H7 (cell line): ENCODE data around the gene SLC37A3. TPM values are rescaled to one million over a fixed set of nuclear protein-coding genes. Genes with fewer than 3 reads are reported as not detected.
"Not testable (repeated sequence)": the region's sequence is repeated elsewhere in the genome, so short reads cannot be mapped to it uniquely, and the experiment has no call there.

ENCODE experiments used
- DNase-seq: peaks from one replicate; pipeline ENCODE4 v3.0.0; 2012
- H3K27me3 ChIP-seq: 2 replicates; pipeline ENCODE4 v1.6.0; 2011; ENCODE audit warnings: mild to moderate bottlenecking, low read length; ENCODE audit not compliant: control insufficient read depth, insufficient read depth
- H3K36me3 ChIP-seq: replicated peaks from 2 replicates; pipeline ENCODE4 v1.5.1; 2011; ENCODE audit warnings: low read length; ENCODE audit not compliant: control insufficient read depth, insufficient read depth
- H3K4me3 ChIP-seq: 2 replicates; pipeline ENCODE4 v1.5.1; 2011; ENCODE audit warnings: low read depth, mild to moderate bottlenecking, control low read depth, low read length, moderate library complexity; ENCODE audit not compliant: insufficient read depth
- total RNA-seq: library from RNA; depleted of rRNA; stranded (reverse); fragments of >200 nt; shearing (Covaris generic); gene quantifications from 2 replicates; pipeline ENCODE4 v1.2.3, GENCODE V29; 2014

Gene SLC37A3
- total RNA-seq, 1 experiment from 2014 or later, result 40.1 TPM

- H3K27me3 ChIP-seq, result no peaks in the 10 kb centered on the region
- DNase-seq, result no peak
Observed at GRCh38 chr7:140417456-140418155, 19.3 kb upstream of the SLC37A3 start.

GRCh38 chr7:140416560-140416959 is 18.2 kb upstream of the SLC37A3 start:
- no peak overlapping the region for H3K4me3 ChIP-seq
- H3K27me3 ChIP-seq, result no peaks in the 10 kb centered on the region
- H3K36me3 ChIP-seq, result peaks cover 3% of the 10 kb centered on the region; the same call in 1 of the 2 replicates
- DNase-seq, result no peak

More at GRCh38 chr7:140417456-140418155, 19.3 kb upstream of the SLC37A3 start:
- Histone ChIP-seq H3K4me3 (no peak overlapping the region), H3K36me3 (peaks cover 3% of the 10 kb centered on the region; the same call in 1 of the 2 replicates)

- not testable (repeated sequence) for H3K27me3 ChIP-seq, H3K4me3 ChIP-seq, DNase-seq, H3K36me3 ChIP-seq
Observed at GRCh38 chr7:140415816-140416215, 17.5 kb upstream of the SLC37A3 start.

GRCh38 chr7:140415361-140415760 is 17.0 kb upstream of the SLC37A3 start:
- Histone ChIP-seq H3K36me3 (peaks cover 3% of the 10 kb centered on the region; the same call in 1 of the 2 replicates), H3K27me3 (no peaks in the 10 kb centered on the region), H3K4me3 (no peak overlapping the region)
- DNase-seq, result no peak

GRCh38 chr7:140404565-140405065 is 6.3 kb upstream of the SLC37A3 start:
- Histone ChIP-seq H3K4me3 (peak overlapping the region; percentile 41; the same call in 1 of the 2 replicates), H3K36me3 (no peaks in the 10 kb centered on the region), H3K27me3 (no peaks in the 10 kb centered on the region)
- DNase-seq, result no peak

GRCh38 chr7:140403878-140404564 is 5.7 kb upstream of the SLC37A3 start, which contains the start of gene RAB19:
TSS of gene RAB19 (plus strand) at chr7:140404058. CDS start at chr7:140407647, 3,589 bp downstream.
- DNase-seq, result peak; percentile 85
- H3K27me3 ChIP-seq, result no peaks in the 10 kb centered on the region
- H3K4me3 ChIP-seq, result peak within 1 kb of the TSS; percentile 41
- H3K36me3 ChIP-seq, result no peaks in the 10 kb centered on the region

- H3K36me3 ChIP-seq, result no peaks in the 10 kb centered on the region
- H3K4me3 ChIP-seq, result no peak overlapping the region
- no peak for DNase-seq
- H3K27me3 ChIP-seq, result no peaks in the 10 kb centered on the region
Observed at GRCh38 chr7:140402178-140402835, 4.0 kb upstream of the SLC37A3 start.

GRCh38 chr7:140400381-140400780 is 2.1 kb upstream of the SLC37A3 start:
- Histone ChIP-seq H3K36me3 (no peaks in the 10 kb centered on the region), H3K27me3 (no peaks in the 10 kb centered on the region), H3K4me3 (no peak overlapping the region)
- no peak for DNase-seq

GRCh38 chr7:140398821-140399220 is 491 bp upstream of the SLC37A3 start:
- H3K36me3 ChIP-seq, result no peaks in the 10 kb centered on the region
- no peak overlapping the region for H3K4me3 ChIP-seq
- no peak for DNase-seq
- no peaks in the 10 kb centered on the region for H3K27me3 ChIP-seq

- Histone ChIP-seq H3K4me3 (no peak overlapping the region), H3K36me3 (no peaks in the 10 kb centered on the region)
- no peak for DNase-seq
Observed at GRCh38 chr7:140393756-140394306, 4.5 kb downstream of the SLC37A3 start.

GRCh38 chr7:140391634-140392033 is 6.7 kb downstream of the SLC37A3 start:
- DNase-seq, result no peak
- Histone ChIP-seq H3K27me3 (no peaks in the 10 kb centered on the region), H3K4me3 (no peak overlapping the region), H3K36me3 (no peaks in the 10 kb centered on the region)

More at GRCh38 chr7:140393756-140394306, 4.5 kb downstream of the SLC37A3 start:
- no peaks in the 10 kb centered on the region for H3K27me3 ChIP-seq

- Histone ChIP-seq H3K27me3 (no peaks in the 10 kb centered on the region), H3K4me3 (no peak overlapping the region), H3K36me3 (no peaks in the 10 kb centered on the region)
- DNase-seq, result no peak
Observed at GRCh38 chr7:140390466-140391190, 7.7 kb downstream of the SLC37A3 start.

GRCh38 chr7:140390034-140390433 is 8.3 kb downstream of the SLC37A3 start:
- Histone ChIP-seq H3K36me3 (no peaks in the 10 kb centered on the region), H3K27me3 (no peaks in the 10 kb centered on the region), H3K4me3 (no peak overlapping the region)
- no peak for DNase-seq

GRCh38 chr7:140389445-140389844 is 8.9 kb downstream of the SLC37A3 start:
- Histone ChIP-seq H3K27me3 (no peaks in the 10 kb centered on the region), H3K4me3 (no peak overlapping the region), H3K36me3 (no peaks in the 10 kb centered on the region)
- no peak for DNase-seq
